Measurements from ENCODE around the gene EDDM3A. TPM values are rescaled to one million over a fixed set of nuclear protein-coding genes. Genes with fewer than 3 reads are reported as not detected.

The EDDM3A gene
- total and polyA plus RNA-seq, 10 of the 15 experiments (the other 5 are each of a cell fraction or from before 2014, with no cell fraction given), result not detected

DNA sequence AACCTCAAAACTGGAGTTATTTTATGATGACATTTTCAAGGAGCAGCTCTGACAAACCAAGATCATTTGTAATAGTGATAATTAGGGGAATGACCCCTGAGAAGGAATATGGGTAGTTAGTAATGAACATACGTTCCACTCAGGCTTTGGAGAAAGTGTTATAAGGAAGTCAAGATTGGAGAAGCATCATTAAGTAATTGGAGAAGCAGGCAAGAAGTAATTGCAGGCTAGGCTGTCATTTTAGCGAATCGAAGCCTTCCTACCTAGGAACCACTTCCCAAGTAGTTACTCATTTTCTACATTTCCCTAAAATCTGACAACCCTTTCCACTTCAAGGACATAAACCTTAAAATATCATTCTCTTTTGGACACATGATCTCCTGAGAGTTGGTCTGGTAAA, 23.7 kb downstream of the EDDM3A start:
- H3K79me2 ChIP-seq (ENCODE audit: control insufficient read depth, insufficient read depth, low read length), result no peaks in the 10 kb centered on the region
- no peak overlapping the region for H3K9ac ChIP-seq (ENCODE audit: control insufficient read depth, insufficient read depth, low read length)
- H3K9me3 ChIP-seq (replicated peaks; ENCODE audit: control insufficient read depth, insufficient read depth, low read length), result no peaks in the 10 kb centered on the region
- 74% methylated on average over 3 of the region's 3 CpGs for WGBS (ENCODE audit: insufficient coverage, insufficient replicate concordance, low lambda C conversion rate, missing lambda C conversion rate)
- in situ Hi-C loops (cut with MboI), result no loop called here
- POLR2A ChIA-PET, result no interaction called here
- no peak overlapping the region for H3K27ac ChIP-seq (ENCODE audit: control insufficient read depth, insufficient read depth)
- FAIRE-seq (no peak), DNase-seq (ENCODE audit: low read depth, low spot score) (no peak), ATAC-seq (no peak)
- no peak overlapping the region for H3K4me2 ChIP-seq (ENCODE audit: control insufficient read depth, insufficient read depth)
- H3K27me3 ChIP-seq (replicated peaks in 1 of 2; ENCODE audit: control insufficient read depth in 2 of 2, insufficient read depth in 2 of 2, low read length in 1 of 2), result no peaks in the 10 kb centered on the region
- H3K4me3 ChIP-seq, result no peak overlapping the region
- intact Hi-C loops (cut with micrococcal nuclease; ENCODE audit: unreplicated experiment), result no loop called here
- H2AFZ ChIP-seq (ENCODE audit: control insufficient read depth, low read depth, low read length), result no peak overlapping the region
- H3K4me1 ChIP-seq (ENCODE audit: control insufficient read depth, insufficient read depth, low read length), result peaks cover 6% of the 10 kb centered on the region
- SMC1A ChIA-PET (ENCODE audit: uncharacterized antibody, unreplicated experiment), result interaction anchor here (1.8 kb wide), 1 partner anchor 11 kb away, joined by 9 read pairs; the partner anchor contains the start of gene RNASE6
- BruUV-seq (replicated peaks), result no TSS peak
- H4K20me1 ChIP-seq (ENCODE audit: control insufficient read depth, insufficient read depth), result no peaks in the 10 kb centered on the region
- no peaks in the 10 kb centered on the region for H3K36me3 ChIP-seq (ENCODE audit: control insufficient read depth in 2 of 2, insufficient read depth in 2 of 2, low read length in 1 of 2)
- RAD21 ChIA-PET (ENCODE audit: unreplicated experiment), result interaction anchor here (0.8 to 1.9 kb wide), 2 partner anchors 11 to 13 kb away, joined by 3 to 5 read pairs; partner anchors contain the start of gene RNASE6
- no peak for TF ChIP-seq STAT3 (IDR thresholded peaks at IDR 0.05; ENCODE audit: low read depth, low read length)
- no peak for TF ChIP-seq SMAD1 (IDR thresholded peaks at IDR 0.05; ENCODE audit: low read depth, partially characterized antibody)
- TF ChIP-seq BRCA1 (IDR thresholded peaks at IDR 0.05; ENCODE audit: low read depth, low read length), result no peak
- CTCF ChIA-PET, result interaction anchor here (0.7 to 1.0 kb wide), 3 partner anchors 71 to 88 kb away, joined by 3 read pairs; no protein-coding TSS in a partner anchor

DNA sequence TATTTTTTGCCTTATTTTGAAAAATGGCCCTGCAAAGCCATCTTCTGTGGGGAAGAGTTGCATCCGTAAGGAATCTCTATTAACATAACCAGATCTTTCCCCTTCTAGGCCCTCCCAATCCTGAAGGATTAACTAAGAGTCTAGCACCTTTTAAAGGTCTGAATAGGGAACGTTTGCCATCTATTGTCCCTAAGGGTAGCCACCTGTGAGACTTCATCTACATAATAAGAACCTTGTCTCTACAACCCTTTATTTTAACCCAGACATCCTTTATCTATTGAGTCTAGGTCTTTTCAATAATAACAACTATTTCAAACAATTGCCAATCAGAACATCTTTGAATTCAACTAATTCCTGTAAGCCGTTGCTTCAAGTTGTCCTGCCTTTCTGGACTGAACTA, 27.0 kb downstream of the EDDM3A start:
- Histone ChIP-seq H3K9me3 (replicated peaks; ENCODE audit: control insufficient read depth, insufficient read depth, low read length) (no peaks in the 10 kb centered on the region), H3K4me3 (no peak overlapping the region), H3K4me1 (ENCODE audit: control insufficient read depth, insufficient read depth, low read length) (peaks cover 6% of the 10 kb centered on the region), H2AFZ (ENCODE audit: control insufficient read depth, low read depth, low read length) (no peak overlapping the region), H3K79me2 (ENCODE audit: control insufficient read depth, insufficient read depth, low read length) (no peaks in the 10 kb centered on the region), H3K36me3 (ENCODE audit: control insufficient read depth in 2 of 2, insufficient read depth in 2 of 2, low read length in 1 of 2) (no peaks in the 10 kb centered on the region), H3K27ac (ENCODE audit: control insufficient read depth, insufficient read depth) (no peak overlapping the region), H3K4me2 (ENCODE audit: control insufficient read depth, insufficient read depth) (no peak overlapping the region), H4K20me1 (ENCODE audit: control insufficient read depth, insufficient read depth) (no peaks in the 10 kb centered on the region), H3K9ac (ENCODE audit: control insufficient read depth, insufficient read depth, low read length) (no peak overlapping the region), H3K27me3 (replicated peaks in 1 of 2; ENCODE audit: control insufficient read depth in 2 of 2, insufficient read depth in 2 of 2, low read length in 1 of 2) (no peaks in the 10 kb centered on the region)
- ChIA-PET SMC1A (ENCODE audit: uncharacterized antibody, unreplicated experiment) (no interaction called here), CTCF (no interaction called here), POLR2A (no interaction called here), RAD21 (ENCODE audit: unreplicated experiment) (no interaction called here)
- ATAC-seq (no peak), DNase-seq (ENCODE audit: low read depth, low spot score) (no peak), FAIRE-seq (no peak)
- in situ Hi-C loops (cut with MboI) (no loop called here), intact Hi-C loops (cut with micrococcal nuclease; ENCODE audit: unreplicated experiment) (no loop called here)
- no TSS peak for BruUV-seq (replicated peaks)
- WGBS (ENCODE audit: insufficient coverage, insufficient replicate concordance, low lambda C conversion rate, missing lambda C conversion rate), result 56% methylated on average over 3 of the region's 3 CpGs
- no peak for TF ChIP-seq LARP7 (IDR thresholded peaks at IDR 0.05)
- TF ChIP-seq ZBED1 (IDR thresholded peaks at IDR 0.05; ENCODE audit: borderline replicate concordance), result no peak
- TF ChIP-seq, protein P1, sequence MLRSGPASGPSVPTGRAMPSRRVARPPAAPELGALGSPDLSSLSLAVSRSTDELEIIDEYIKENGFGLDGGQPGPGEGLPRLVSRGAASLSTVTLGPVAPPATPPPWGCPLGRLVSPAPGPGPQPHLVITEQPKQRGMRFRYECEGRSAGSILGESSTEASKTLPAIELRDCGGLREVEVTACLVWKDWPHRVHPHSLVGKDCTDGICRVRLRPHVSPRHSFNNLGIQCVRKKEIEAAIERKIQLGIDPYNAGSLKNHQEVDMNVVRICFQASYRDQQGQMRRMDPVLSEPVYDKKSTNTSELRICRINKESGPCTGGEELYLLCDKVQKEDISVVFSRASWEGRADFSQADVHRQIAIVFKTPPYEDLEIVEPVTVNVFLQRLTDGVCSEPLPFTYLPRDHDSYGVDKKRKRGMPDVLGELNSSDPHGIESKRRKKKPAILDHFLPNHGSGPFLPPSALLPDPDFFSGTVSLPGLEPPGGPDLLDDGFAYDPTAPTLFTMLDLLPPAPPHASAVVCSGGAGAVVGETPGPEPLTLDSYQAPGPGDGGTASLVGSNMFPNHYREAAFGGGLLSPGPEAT (IDR thresholded peaks at IDR 0.05; ENCODE audit: low read depth), result no peak
- TF ChIP-seq NR2C1 (IDR thresholded peaks at IDR 0.05), result no peak
- no peak for TF ChIP-seq SIX5 (IDR thresholded peaks at IDR 0.05; ENCODE audit: low read depth, low read length, severe bottlenecking)
- no peak for TF ChIP-seq NBN (IDR thresholded peaks at IDR 0.05)
- TF ChIP-seq BRCA1 (IDR thresholded peaks at IDR 0.05; ENCODE audit: low read depth, low read length), result no peak
- TF ChIP-seq NR2F1 (conservative IDR thresholded peaks at IDR 0.05), result no peak
- TF ChIP-seq RCOR1 (conservative IDR thresholded peaks at IDR 0.05; ENCODE audit: low read depth, low read length), result no peak
- TF ChIP-seq RB1 (IDR thresholded peaks at IDR 0.05; ENCODE audit: borderline replicate concordance), result no peak

Data from GM12878 (cell line).